NOMO-1 (cell line): ENCODE data around the gene MCMBP.

Experiments
- DNase-seq, 2 experiments: peaks; one replicate each; lab custom pipeline; 2025; ENCODE audit not compliant: unreplicated experiment in 2 of 2; lab: John Stamatoyannopoulos, UW

MCMBP gene

GRCh38 chr10:119786117-119786769, 86.4 kb downstream of the MCMBP start:
- DNase-seq, result peak; percentile 92 to 95

GRCh38 chr10:119784340-119785067, 88.1 kb downstream of the MCMBP start:
- peak; percentile 81 to 97 for DNase-seq

- DNase-seq, result peak; percentile 15 to 75
Measured at GRCh38 chr10:119783665-119784027, 89.0 kb downstream of the MCMBP start.

- no peak for DNase-seq
Measured at GRCh38 chr10:119782981-119783664, 89.5 kb downstream of the MCMBP start.

GRCh38 chr10:119781498-119781897, 91.1 kb downstream of the MCMBP start:
- no peak for DNase-seq

- DNase-seq, result no peak
Measured at GRCh38 chr10:119780879-119781480, 91.7 kb downstream of the MCMBP start.
